Measurements from ENCODE around the gene PRKG1. TPM values are rescaled to one million over a fixed set of nuclear protein-coding genes. Genes with fewer than 3 reads are reported as not detected.

Gene PRKG1
- polyA plus RNA-seq, 3 donors: not detected

GRCh38 chr10:51789118-51789517 lies 714.8 kb downstream of the PRKG1 start:
- Histone ChIP-seq H3K36me3 (replicated peaks in 1 of 2; ENCODE audit: control insufficient read depth in 1 of 2, insufficient read depth in 2 of 2, low read length in 2 of 2) (no peaks in the 10 kb centered on the region), H3K27me3 (ENCODE audit: control insufficient read depth in 2 of 2, insufficient read depth in 2 of 2, low read length in 2 of 2) (no peaks in the 10 kb centered on the region), H2AFZ (ENCODE audit: insufficient read depth, low read depth, low read length, poor library complexity, severe bottlenecking) (no peak overlapping the region), H3K79me2 (ENCODE audit: insufficient read depth, low read length) (no peaks in the 10 kb centered on the region), H3K27ac (ENCODE audit: low read depth in 1 of 2, low read length in 2 of 2) (no peak overlapping the region), H3K9ac (ENCODE audit: insufficient read depth, low read length, poor library complexity, severe bottlenecking) (no peak overlapping the region), H4K20me1 (ENCODE audit: insufficient read depth, low read length) (no peaks in the 10 kb centered on the region), H3K4me2 (replicated peaks; ENCODE audit: extremely low read depth, low read length, poor library complexity, severe bottlenecking) (no peak overlapping the region), H3K4me3 (replicated peaks in 1 of 3; ENCODE audit: low read depth in 2 of 3, low read length in 3 of 3) (no peak overlapping the region), H3K9me3 (replicated peaks in 1 of 2; ENCODE audit: control insufficient read depth in 1 of 2, insufficient read depth in 1 of 2, low read length in 2 of 2) (peaks cover 4 to 8% of the 10 kb centered on the region in 2 donors), H3K4me1 (ENCODE audit: control insufficient read depth in 1 of 2, insufficient read depth in 2 of 2, low read length in 2 of 2) (no peaks in the 10 kb centered on the region)
- H3K27ac Mint-ChIP-seq: no peak overlapping the region
- no peaks in the 10 kb centered on the region for H3K4me1 Mint-ChIP-seq
- no peak for DNase-seq
- H3K36me3 Mint-ChIP-seq: no peaks in the 10 kb centered on the region
- WGBS (ENCODE audit: insufficient coverage): 67% methylated on average over 1 of the region's 1 CpG
- no peaks in the 10 kb centered on the region for H3K27me3 Mint-ChIP-seq (ENCODE audit: low read depth in 3 of 3)
- no peak for TF ChIP-seq CTCF (IDR thresholded peaks at IDR 0.05)
- H3K9me3 Mint-ChIP-seq: peaks cover 3 to 12% (median 10%) of the 10 kb centered on the region in 7 donors
- H3K4me3 Mint-ChIP-seq: no peak overlapping the region
- intact Hi-C loops (cut with micrococcal nuclease): no loop called here

- 100% methylated on average over 3 of the region's 4 CpGs for WGBS (ENCODE audit: insufficient coverage)
- no peaks in the 10 kb centered on the region for H3K27me3 Mint-ChIP-seq (ENCODE audit: low read depth in 3 of 3)
- no peak for TF ChIP-seq CTCF (IDR thresholded peaks at IDR 0.05)
- intact Hi-C loops (cut with micrococcal nuclease): no loop called here
- Histone ChIP-seq H3K4me2 (replicated peaks; ENCODE audit: extremely low read depth, low read length, poor library complexity, severe bottlenecking) (no peak overlapping the region), H3K27ac (ENCODE audit: low read depth in 1 of 2, low read length in 2 of 2) (no peak overlapping the region), H3K4me3 (replicated peaks in 1 of 3; ENCODE audit: low read depth in 2 of 3, low read length in 3 of 3) (no peak overlapping the region), H2AFZ (ENCODE audit: insufficient read depth, low read depth, low read length, poor library complexity, severe bottlenecking) (no peak overlapping the region), H3K4me1 (ENCODE audit: control insufficient read depth in 1 of 2, insufficient read depth in 2 of 2, low read length in 2 of 2) (no peaks in the 10 kb centered on the region), H3K79me2 (ENCODE audit: insufficient read depth, low read length) (no peaks in the 10 kb centered on the region), H3K27me3 (ENCODE audit: control insufficient read depth in 2 of 2, insufficient read depth in 2 of 2, low read length in 2 of 2) (no peaks in the 10 kb centered on the region), H3K9ac (ENCODE audit: insufficient read depth, low read length, poor library complexity, severe bottlenecking) (no peak overlapping the region), H3K36me3 (replicated peaks in 1 of 2; ENCODE audit: control insufficient read depth in 1 of 2, insufficient read depth in 2 of 2, low read length in 2 of 2) (no peaks in the 10 kb centered on the region), H3K9me3 (replicated peaks in 1 of 2; ENCODE audit: control insufficient read depth in 1 of 2, insufficient read depth in 1 of 2, low read length in 2 of 2) (peaks cover 4 to 8% of the 10 kb centered on the region in 2 donors), H4K20me1 (ENCODE audit: insufficient read depth, low read length) (no peaks in the 10 kb centered on the region)
- DNase-seq: no peak
- no peaks in the 10 kb centered on the region for H3K4me1 Mint-ChIP-seq
- no peaks in the 10 kb centered on the region for H3K36me3 Mint-ChIP-seq
- H3K4me3 Mint-ChIP-seq: no peak overlapping the region
- H3K27ac Mint-ChIP-seq: no peak overlapping the region
- H3K9me3 Mint-ChIP-seq: peaks cover 3 to 12% (median 10%) of the 10 kb centered on the region in 7 donors
These were observed 715.6 kb downstream of the PRKG1 start for GRCh38 chr10:51789903-51790302.
